Epithelial cell of proximal tubule (primary cell): ENCODE data around the gene ZNF831. TPM values are rescaled to one million over a fixed set of nuclear protein-coding genes. Genes with fewer than 3 reads are reported as not detected.

Experiments used
- DNase-seq: peaks from one replicate; pipeline ENCODE4 v3.0.0-alpha.2; 2011; ENCODE audit warnings: low read depth
- H3K4me3 ChIP-seq: 2 replicates; pipeline ENCODE4 v1.5.1; 2011; ENCODE audit warnings: low read depth, mild to moderate bottlenecking, low read length
- total RNA-seq: library from RNA; depleted of rRNA; stranded (reverse); fragments of >200 nt; gene quantifications from 2 replicates; pipeline ENCODE4 v1.2.3, GENCODE V29; 2015
- TF ChIP-seq, protein P1 (sequence below): conservative IDR thresholded peaks from 2 replicates; pipeline ENCODE4 v1.5.1; 2012; ENCODE audit warnings: low read depth, mild to moderate bottlenecking, low read length

ZNF831 gene
- total RNA-seq, 1 donor from 2014 or later = not detected

- TF ChIP-seq, protein P1, sequence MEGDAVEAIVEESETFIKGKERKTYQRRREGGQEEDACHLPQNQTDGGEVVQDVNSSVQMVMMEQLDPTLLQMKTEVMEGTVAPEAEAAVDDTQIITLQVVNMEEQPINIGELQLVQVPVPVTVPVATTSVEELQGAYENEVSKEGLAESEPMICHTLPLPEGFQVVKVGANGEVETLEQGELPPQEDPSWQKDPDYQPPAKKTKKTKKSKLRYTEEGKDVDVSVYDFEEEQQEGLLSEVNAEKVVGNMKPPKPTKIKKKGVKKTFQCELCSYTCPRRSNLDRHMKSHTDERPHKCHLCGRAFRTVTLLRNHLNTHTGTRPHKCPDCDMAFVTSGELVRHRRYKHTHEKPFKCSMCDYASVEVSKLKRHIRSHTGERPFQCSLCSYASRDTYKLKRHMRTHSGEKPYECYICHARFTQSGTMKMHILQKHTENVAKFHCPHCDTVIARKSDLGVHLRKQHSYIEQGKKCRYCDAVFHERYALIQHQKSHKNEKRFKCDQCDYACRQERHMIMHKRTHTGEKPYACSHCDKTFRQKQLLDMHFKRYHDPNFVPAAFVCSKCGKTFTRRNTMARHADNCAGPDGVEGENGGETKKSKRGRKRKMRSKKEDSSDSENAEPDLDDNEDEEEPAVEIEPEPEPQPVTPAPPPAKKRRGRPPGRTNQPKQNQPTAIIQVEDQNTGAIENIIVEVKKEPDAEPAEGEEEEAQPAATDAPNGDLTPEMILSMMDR = no peak
- H3K4me3 ChIP-seq = no peak overlapping the region
- DNase-seq = no peak
These were observed 35.8 kb upstream of the ZNF831 start for GRCh38 chr20:59127839-59128238.

DNA sequence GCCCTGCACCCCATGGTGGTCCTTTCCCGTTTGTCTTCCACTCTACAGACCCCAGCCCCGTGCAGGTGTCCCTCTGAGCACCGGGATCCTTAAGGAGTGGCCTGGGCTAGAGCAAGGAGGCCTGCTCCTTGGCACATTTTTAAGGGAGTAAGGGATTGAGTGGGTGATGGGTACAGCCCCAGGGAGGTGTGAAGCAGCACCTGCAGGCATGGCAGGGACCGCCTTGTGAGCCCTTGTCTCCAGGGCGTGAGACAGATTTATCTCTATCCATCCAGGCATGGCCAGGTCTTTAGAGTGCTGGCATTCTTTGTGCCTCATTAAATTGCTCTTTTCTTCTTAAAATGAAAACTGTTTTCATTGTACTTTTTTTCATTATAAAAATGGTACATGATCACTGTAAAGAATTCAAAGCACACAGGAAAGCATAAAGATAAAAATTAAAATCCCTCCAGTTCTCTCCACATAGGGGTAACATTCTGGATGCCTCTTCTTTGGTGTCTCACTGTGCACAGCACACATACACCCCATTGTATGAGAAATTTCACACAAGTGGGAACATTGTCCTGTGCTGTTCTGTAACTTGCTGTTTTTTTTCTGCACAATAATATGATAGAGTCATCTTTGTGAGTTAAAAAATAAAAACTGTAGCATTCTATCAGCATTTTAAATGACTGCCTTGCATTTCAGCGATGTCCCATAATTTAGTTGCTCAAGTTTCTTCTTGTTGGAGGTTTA lies 31.9 kb upstream of the ZNF831 start:
- TF ChIP-seq, protein P1 = no peak
- no peak overlapping the region for H3K4me3 ChIP-seq
- DNase-seq = no peak

DNA sequence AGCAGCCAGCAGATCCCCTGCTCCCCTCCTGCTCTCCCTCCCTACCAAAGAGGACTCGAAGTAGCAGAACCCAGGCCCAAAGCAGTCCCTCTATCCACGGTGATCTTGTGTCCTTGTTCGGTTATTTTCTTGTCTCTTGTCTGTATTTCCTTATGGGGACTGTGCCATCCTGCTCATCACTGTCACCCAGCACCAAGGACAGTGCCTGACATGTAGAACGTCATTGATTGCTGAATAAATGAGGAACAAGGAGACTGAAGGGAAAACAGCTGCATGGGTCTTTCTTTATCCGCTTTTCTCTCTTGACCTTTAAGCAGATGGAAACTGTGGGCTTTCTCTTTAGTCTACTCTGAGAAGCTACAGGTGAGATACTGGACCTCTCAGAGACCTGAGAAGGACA lies 29.4 kb upstream of the ZNF831 start:
- H3K4me3 ChIP-seq = no peak overlapping the region
- DNase-seq = no peak
- TF ChIP-seq, protein P1 = no peak

GRCh38 chr20:59135093-59135492 lies 28.5 kb upstream of the ZNF831 start:
- H3K4me3 ChIP-seq = no peak overlapping the region
- TF ChIP-seq, protein P1 = no peak
- no peak for DNase-seq

DNA sequence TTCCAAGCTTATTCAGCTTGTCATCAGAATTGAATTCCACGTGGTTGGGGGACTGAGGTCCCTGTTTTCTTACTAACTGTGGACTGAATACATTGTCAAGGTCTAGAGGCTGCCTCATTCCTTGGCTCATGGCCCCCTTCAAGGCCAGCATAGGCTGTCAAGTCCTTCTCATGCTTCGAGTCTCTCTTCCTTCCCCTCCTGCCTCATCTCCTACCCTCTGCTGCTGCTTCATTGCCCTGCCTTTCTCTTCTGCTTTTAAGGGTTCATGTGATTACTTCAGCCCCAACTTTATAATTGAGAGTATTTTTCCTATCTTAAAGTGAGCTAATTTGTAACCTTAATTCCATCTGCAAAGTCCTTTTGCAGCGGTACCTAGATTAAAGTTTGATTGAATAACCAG lies 27.6 kb upstream of the ZNF831 start:
- no peak overlapping the region for H3K4me3 ChIP-seq
- TF ChIP-seq, protein P1 = no peak
- no peak for DNase-seq

- TF ChIP-seq, protein P1 = no peak
- DNase-seq = no peak
- H3K4me3 ChIP-seq = no peak overlapping the region
These were observed 26.1 kb upstream of the ZNF831 start for GRCh38 chr20:59137532-59137931.
